PC-3 (cell line): ENCODE results near the gene PDZD2. TPM values are rescaled to one million over a fixed set of nuclear protein-coding genes. Genes with fewer than 3 reads are reported as not detected.

Source experiments
- ATAC-seq: fragments of 200-7000 bp; cut with Tn5 transposase; 2 replicates; pipeline ENCODE4 v1.9.1; 2020; ENCODE audit warnings: mild to moderate bottlenecking, moderate library complexity
- BruUV-seq: library from RNA; stranded (reverse); fragments of 400-500 nt; replicated peaks from 2 replicates; lab custom pipeline; 2021; lab: Mats Ljungman, UMichigan
- CTCF ChIA-PET: fragments of 300-600 bp; sonication (Branson Sonifier 250); formaldehyde crosslinking; loops from one replicate; lab custom pipeline; 2022; ENCODE audit warnings: antibody characterized with exemption; lab: Charles Lee
- POLR2A ChIA-PET: fragments of 300-600 bp; sonication (Branson Sonifier 250); formaldehyde crosslinking; loops from one replicate; lab custom pipeline; 2022; ENCODE audit warnings: antibody characterized with exemption; ENCODE audit not compliant: unreplicated experiment; lab: Charles Lee
- DNase-seq: peaks from one replicate; pipeline ENCODE4 v3.0.0-alpha.2; 2015
- H2AFZ ChIP-seq: fragments of 300-600 bp; sonication (generic); 2 replicates; pipeline ENCODE4 v1.6.0; 2016; ENCODE audit warnings: antibody characterized with exemption, low read length
- H3F3A ChIP-seq: fragments of 300-600 bp; sonication (generic); one replicate; pipeline ENCODE4 v1.6.0; 2017; ENCODE audit warnings: antibody characterized with exemption, low read length, control low read depth, mild to moderate bottlenecking; ENCODE audit not compliant: unreplicated experiment
- H3K27ac ChIP-seq: fragments of 300-600 bp; sonication (generic); 2 replicates; pipeline ENCODE4 v1.5.1; 2016; ENCODE audit warnings: mild to moderate bottlenecking, low read length
- H3K27me3 ChIP-seq: fragments of 300-600 bp; sonication (generic); 2 replicates; pipeline ENCODE4 v1.6.1; 2016; ENCODE audit warnings: low read length, mixed read lengths
- H3K36me3 ChIP-seq: fragments of 300-600 bp; sonication (generic); 2 replicates; pipeline ENCODE4 v1.6.1; 2016; ENCODE audit warnings: low read depth, mixed run types, low read length, mixed read lengths
- H3K4me1 ChIP-seq: fragments of 300-600 bp; sonication (generic); 2 replicates; pipeline ENCODE4 v1.5.1; 2016; ENCODE audit warnings: low read length; ENCODE audit not compliant: insufficient read depth
- H3K4me2 ChIP-seq: fragments of 300-600 bp; sonication (generic); 2 replicates; pipeline ENCODE4 v1.6.0; 2016; ENCODE audit warnings: low read length
- H3K4me3 ChIP-seq: fragments of 300-600 bp; sonication (generic); 2 replicates; pipeline ENCODE4 v1.5.1; 2016; ENCODE audit warnings: mild to moderate bottlenecking, low read length, mixed read lengths
- H3K79me2 ChIP-seq: fragments of 300-600 bp; sonication (generic); 2 replicates; pipeline ENCODE4 v1.6.1; 2017; ENCODE audit warnings: low read length, mixed read lengths
- H3K9ac ChIP-seq: fragments of 300-600 bp; sonication (generic); 2 replicates; pipeline ENCODE4 v1.6.0; 2016; ENCODE audit warnings: mild to moderate bottlenecking, low read length
- H3K9me2 ChIP-seq: fragments of 300-600 bp; sonication (generic); replicated peaks from 2 replicates; pipeline ENCODE4 v1.6.1; 2016; ENCODE audit warnings: mixed run types, low read length, mixed read lengths
- H3K9me3 ChIP-seq: fragments of 300-600 bp; sonication (generic); 2 replicates; pipeline ENCODE4 v1.6.1; 2016; ENCODE audit warnings: low read length, mixed read lengths
- H4K20me1 ChIP-seq: fragments of 300-600 bp; sonication (generic); 2 replicates; pipeline ENCODE4 v1.6.1; 2016; ENCODE audit warnings: low read length, mixed read lengths
- EZH2 ChIP-seq: fragments of 300-600 bp; sonication (generic); IDR thresholded peaks from one replicate; pipeline ENCODE4 v1.6.1; 2017; ENCODE audit warnings: antibody characterized with exemption, mild to moderate bottlenecking, low read length; ENCODE audit not compliant: unreplicated experiment
- EZH2phosphoT487 ChIP-seq: fragments of 300-600 bp; sonication (generic); IDR thresholded peaks from 2 replicates; pipeline ENCODE4 v1.6.1; 2018; ENCODE audit warnings: mild to moderate bottlenecking, antibody characterized with exemption, low read length, borderline replicate concordance
- intact Hi-C: fragments of 100-400 bp; cut with micrococcal nuclease; formaldehyde crosslinking; loops from 2 replicates; pipeline ENCODE4 v1.9.0; 2023
- total RNA-seq: library from RNA; depleted of rRNA; stranded (reverse); fragments of >200 nt; gene quantifications from 2 replicates; pipeline ENCODE4 v1.2.3, GENCODE V29; 2014
- TF ChIP-seq, protein P1 (sequence below): fragments of 300-600 bp; sonication (generic); conservative IDR thresholded peaks from 2 replicates; pipeline ENCODE4 v1.5.1; 2017; ENCODE audit warnings: antibody characterized with exemption, low read depth, mild to moderate bottlenecking, low read length

Gene PDZD2
- total RNA-seq, 1 experiment from 2014 or later = 2.0 TPM

DNA sequence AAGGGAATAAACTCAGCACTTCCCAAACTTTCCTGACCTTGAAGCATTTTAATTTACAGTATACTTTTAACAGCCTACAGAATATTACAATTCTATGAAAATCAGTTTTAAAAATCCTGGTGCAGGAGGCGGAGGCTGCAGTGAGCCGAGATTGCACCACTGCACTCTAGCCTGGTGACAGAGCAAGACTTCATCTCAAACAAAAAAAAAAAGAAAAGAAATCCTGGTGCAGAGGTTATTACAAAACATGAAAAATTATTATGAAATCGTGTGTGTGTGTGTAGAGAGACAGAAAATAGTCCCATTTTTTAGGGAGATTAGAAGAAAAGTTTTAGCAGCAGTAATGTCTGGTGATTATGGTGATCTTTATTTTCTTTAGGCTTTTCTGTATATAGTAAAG, 508.3 kb downstream of the PDZD2 start:
- ATAC-seq (no peak), DNase-seq (no peak)
- Histone ChIP-seq H3F3A (no peaks in the 10 kb centered on the region), H2AFZ (no peak overlapping the region), H3K9ac (no peak overlapping the region), H3K4me1 (no peaks in the 10 kb centered on the region), H3K27ac (no peak overlapping the region), H3K9me2 (no peaks in the 10 kb centered on the region), H3K36me3 (no peaks in the 10 kb centered on the region), H3K9me3 (no peaks in the 10 kb centered on the region), H3K4me2 (no peak overlapping the region), H3K4me3 (no peak overlapping the region), H3K79me2 (peaks cover 88% of the 10 kb centered on the region), H4K20me1 (peaks cover 20% of the 10 kb centered on the region), H3K27me3 (no peaks in the 10 kb centered on the region)
- intact Hi-C loops = no loop called here
- POLR2A ChIA-PET = no interaction called here
- TF ChIP-seq, protein P1, sequence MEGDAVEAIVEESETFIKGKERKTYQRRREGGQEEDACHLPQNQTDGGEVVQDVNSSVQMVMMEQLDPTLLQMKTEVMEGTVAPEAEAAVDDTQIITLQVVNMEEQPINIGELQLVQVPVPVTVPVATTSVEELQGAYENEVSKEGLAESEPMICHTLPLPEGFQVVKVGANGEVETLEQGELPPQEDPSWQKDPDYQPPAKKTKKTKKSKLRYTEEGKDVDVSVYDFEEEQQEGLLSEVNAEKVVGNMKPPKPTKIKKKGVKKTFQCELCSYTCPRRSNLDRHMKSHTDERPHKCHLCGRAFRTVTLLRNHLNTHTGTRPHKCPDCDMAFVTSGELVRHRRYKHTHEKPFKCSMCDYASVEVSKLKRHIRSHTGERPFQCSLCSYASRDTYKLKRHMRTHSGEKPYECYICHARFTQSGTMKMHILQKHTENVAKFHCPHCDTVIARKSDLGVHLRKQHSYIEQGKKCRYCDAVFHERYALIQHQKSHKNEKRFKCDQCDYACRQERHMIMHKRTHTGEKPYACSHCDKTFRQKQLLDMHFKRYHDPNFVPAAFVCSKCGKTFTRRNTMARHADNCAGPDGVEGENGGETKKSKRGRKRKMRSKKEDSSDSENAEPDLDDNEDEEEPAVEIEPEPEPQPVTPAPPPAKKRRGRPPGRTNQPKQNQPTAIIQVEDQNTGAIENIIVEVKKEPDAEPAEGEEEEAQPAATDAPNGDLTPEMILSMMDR = no peak
- TF ChIP-seq EZH2 (no peak), EZH2phosphoT487 (no peak)
- BruUV-seq = no TSS peak
- CTCF ChIA-PET = interaction anchor here (0.5 kb wide), 1 partner anchor 43 kb away, joined by 3 read pairs; no protein-coding TSS in a partner anchor

DNA sequence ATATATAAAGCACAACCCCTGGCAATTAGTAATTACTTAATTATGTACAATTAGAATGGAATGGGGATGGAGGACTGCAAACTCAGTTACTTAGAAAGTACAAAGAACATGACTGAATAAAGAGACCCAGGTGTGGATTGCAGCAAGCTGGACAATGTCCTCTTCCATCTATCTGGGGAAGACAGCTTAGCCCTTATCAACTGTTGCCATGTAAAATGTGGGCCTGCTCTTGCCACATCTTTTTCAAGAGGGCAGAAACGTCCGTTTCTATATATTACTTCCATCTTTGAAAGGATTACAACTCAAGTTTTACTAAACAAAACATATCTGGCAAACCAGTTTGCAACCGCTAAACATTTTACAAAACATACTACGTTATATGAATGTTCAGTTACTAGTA, 509.0 kb downstream of the PDZD2 start:
- Histone ChIP-seq H3K27me3 (no peaks in the 10 kb centered on the region), H4K20me1 (peaks cover 21% of the 10 kb centered on the region), H3K9me3 (no peaks in the 10 kb centered on the region), H3K4me3 (no peak overlapping the region), H3K27ac (no peak overlapping the region), H3K9ac (no peak overlapping the region), H3F3A (no peaks in the 10 kb centered on the region), H2AFZ (no peak overlapping the region), H3K79me2 (peaks cover 95% of the 10 kb centered on the region), H3K4me1 (no peaks in the 10 kb centered on the region), H3K36me3 (no peaks in the 10 kb centered on the region), H3K4me2 (no peak overlapping the region), H3K9me2 (no peaks in the 10 kb centered on the region)
- DNase-seq (no peak), ATAC-seq (no peak)
- no TSS peak for BruUV-seq
- no peak for TF ChIP-seq EZH2
- TF ChIP-seq, protein P1 = no peak
- ChIA-PET POLR2A (no interaction called here), CTCF (no interaction called here)
- intact Hi-C loops = no loop called here

DNA sequence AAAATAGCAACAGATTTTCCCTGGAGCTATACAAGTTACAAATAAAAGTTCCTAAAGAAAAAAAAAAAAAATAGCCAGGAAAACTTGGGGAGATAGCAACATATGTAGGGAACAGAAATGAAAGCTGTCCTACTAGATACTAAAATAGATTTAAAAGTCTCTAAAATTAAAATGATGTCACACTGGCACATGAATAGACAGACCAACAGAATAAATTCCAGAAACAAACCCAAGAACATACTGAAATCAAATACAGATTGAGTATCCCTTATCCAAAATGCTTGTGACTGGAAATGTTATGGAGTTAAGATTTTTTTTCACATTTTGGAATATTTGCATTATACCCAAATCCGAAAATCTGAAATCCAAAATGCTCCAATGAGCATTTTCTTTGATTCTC, 511.4 kb downstream of the PDZD2 start:
- Histone ChIP-seq H3K4me1 (no peaks in the 10 kb centered on the region), H3K27ac (no peak overlapping the region), H4K20me1 (peaks cover 14% of the 10 kb centered on the region; the same call in 1 of the 2 replicates), H3K36me3 (no peaks in the 10 kb centered on the region), H3K9ac (no peak overlapping the region), H3K4me3 (no peak overlapping the region), H2AFZ (no peak overlapping the region), H3K79me2 (peaks cover 99% of the 10 kb centered on the region), H3F3A (no peaks in the 10 kb centered on the region), H3K9me2 (no peaks in the 10 kb centered on the region), H3K4me2 (no peak overlapping the region), H3K27me3 (no peaks in the 10 kb centered on the region), H3K9me3 (no peaks in the 10 kb centered on the region)
- ChIA-PET CTCF (no interaction called here), POLR2A (no interaction called here)
- no TSS peak for BruUV-seq
- intact Hi-C loops = no loop called here
- DNase-seq (no peak), ATAC-seq (no peak)
- TF ChIP-seq EZH2phosphoT487 (no peak), EZH2 (no peak)
- TF ChIP-seq, protein P1 = no peak
